H9 (cell line): ENCODE measurements around the gene CDC37. TPM values are rescaled to one million over a fixed set of nuclear protein-coding genes. Genes with fewer than 3 reads are reported as not detected.
"Not testable (repeated sequence)": the region's sequence is repeated elsewhere in the genome, so short reads cannot be mapped to it uniquely, and the experiment has no call there.

ENCODE experiments used
- DNase-seq: peaks from one replicate; pipeline ENCODE4 v3.0.0-alpha.2; 2017
- H2AFZ ChIP-seq: one replicate; pipeline ENCODE4 v1.6.1; 2013; ENCODE audit warnings: mild to moderate bottlenecking, low read length, control low read depth, moderate library complexity
- H2AK5ac ChIP-seq: 2 replicates; pipeline ENCODE4 v1.6.1; 2013; ENCODE audit warnings: low read length, control low read depth, mixed read lengths; ENCODE audit not compliant: insufficient read length
- H2BK120ac ChIP-seq: one replicate; pipeline ENCODE4 v1.6.1; 2013; ENCODE audit warnings: low read depth, mild to moderate bottlenecking, low read length, control low read depth, inconsistent platforms; ENCODE audit not compliant: poor library complexity, severe bottlenecking
- H2BK12ac ChIP-seq: 2 replicates; pipeline ENCODE4 v1.6.1; 2013; ENCODE audit warnings: low read length, control low read depth, mixed read lengths, low read depth; ENCODE audit not compliant: insufficient read length
- H2BK15ac ChIP-seq: 2 replicates; pipeline ENCODE4 v1.6.1; 2013; ENCODE audit warnings: low read depth, low read length, control low read depth
- H2BK20ac ChIP-seq: one replicate; pipeline ENCODE4 v1.6.1; 2013; ENCODE audit warnings: low read depth, mild to moderate bottlenecking, low read length, control low read depth, inconsistent platforms; ENCODE audit not compliant: poor library complexity, severe bottlenecking
- H2BK5ac ChIP-seq: 2 replicates; pipeline ENCODE4 v1.6.1; 2013; ENCODE audit warnings: low read length, control low read depth, mixed read lengths; ENCODE audit not compliant: insufficient read length
- H3K14ac ChIP-seq: 2 replicates; pipeline ENCODE4 v1.6.1; 2013; ENCODE audit warnings: low read length, control low read depth; ENCODE audit not compliant: insufficient read depth
- H3K18ac ChIP-seq: 2 replicates; pipeline ENCODE4 v1.6.1; 2013; ENCODE audit warnings: low read depth, mild to moderate bottlenecking, mixed read lengths, low read length, control low read depth; ENCODE audit not compliant: insufficient read length
- H3K23ac ChIP-seq: 2 replicates; pipeline ENCODE4 v1.6.1; 2013; ENCODE audit warnings: low read length, control low read depth, mixed read lengths, low read depth; ENCODE audit not compliant: insufficient read length
- H3K23me2 ChIP-seq: 2 replicates; pipeline ENCODE4 v1.6.1; 2013; ENCODE audit warnings: low read depth, mild to moderate bottlenecking, mixed read lengths, low read length, control low read depth; ENCODE audit not compliant: insufficient read length, poor library complexity, severe bottlenecking
- H3K27ac ChIP-seq: 2 replicates; pipeline ENCODE4 v1.5.1; 2013; ENCODE audit warnings: low read length, control low read depth, mixed read lengths, low read depth; ENCODE audit not compliant: insufficient read length
- H3K27me3 ChIP-seq: 2 replicates; pipeline ENCODE4 v1.6.1; 2013; ENCODE audit warnings: low read length, control low read depth, inconsistent platforms; ENCODE audit not compliant: insufficient read depth
- H3K4ac ChIP-seq: 2 replicates; pipeline ENCODE4 v1.6.1; 2013; ENCODE audit warnings: low read depth, mild to moderate bottlenecking, control low read depth, inconsistent platforms, low read length, moderate library complexity
- H3K4me1 ChIP-seq: 2 replicates; pipeline ENCODE4 v1.6.1; 2013; ENCODE audit warnings: low read length, control low read depth, inconsistent platforms; ENCODE audit not compliant: insufficient read depth
- H3K4me2 ChIP-seq: 2 replicates; pipeline ENCODE4 v1.6.1; 2013; ENCODE audit warnings: low read length, control low read depth, mixed read lengths; ENCODE audit not compliant: insufficient read length, insufficient read depth
- H3K56ac ChIP-seq: 2 replicates; pipeline ENCODE4 v1.6.1; 2013; ENCODE audit warnings: low read depth, mild to moderate bottlenecking, mixed read lengths, low read length, control low read depth; ENCODE audit not compliant: insufficient read length
- H3K79me1 ChIP-seq: 2 replicates; pipeline ENCODE4 v1.6.1; 2013; ENCODE audit warnings: low read depth, mild to moderate bottlenecking, moderate library complexity, low read length, control low read depth, inconsistent platforms; ENCODE audit not compliant: insufficient read depth, poor library complexity, severe bottlenecking
- H3K79me2 ChIP-seq: 2 replicates; pipeline ENCODE4 v1.6.1; 2013; ENCODE audit warnings: low read length, control low read depth, inconsistent platforms; ENCODE audit not compliant: insufficient read depth
- H3K9ac ChIP-seq: 2 replicates; pipeline ENCODE4 v1.6.1; 2013; ENCODE audit warnings: low read length, control low read depth, mixed read lengths; ENCODE audit not compliant: insufficient read length; ENCODE audit errors: extremely low read depth
- H3K9me3 ChIP-seq: one replicate; pipeline ENCODE4 v1.6.1; 2013; ENCODE audit warnings: low read depth, low read length, inconsistent platforms; ENCODE audit not compliant: control insufficient read depth
- H3T11ph ChIP-seq: one replicate; pipeline ENCODE4 v1.6.1; 2013; ENCODE audit warnings: mild to moderate bottlenecking, low read length, control low read depth, inconsistent platforms
- H4K20me1 ChIP-seq: one replicate; pipeline ENCODE4 v1.6.1; 2013; ENCODE audit not compliant: control insufficient read depth, insufficient read length, insufficient read depth
- H4K5ac ChIP-seq: 2 replicates; pipeline ENCODE4 v1.6.1; 2013; ENCODE audit warnings: low read depth, mild to moderate bottlenecking, mixed read lengths, low read length, control low read depth; ENCODE audit not compliant: insufficient read length
- H4K8ac ChIP-seq: replicated peaks from 2 replicates; pipeline ENCODE4 v1.6.1; 2013; ENCODE audit warnings: low read length, control low read depth, mixed read lengths, low read depth; ENCODE audit not compliant: insufficient read length
- H4K91ac ChIP-seq: 2 replicates; pipeline ENCODE4 v1.6.1; 2013; ENCODE audit warnings: low read depth, mild to moderate bottlenecking, moderate library complexity, mixed read lengths, low read length, control low read depth; ENCODE audit not compliant: insufficient read length
- H3K27ac Mint-ChIP-seq, 3 experiments: 2 replicates in 2 of 3; 3 replicates in 1 of 3; pipeline ENCODE4 v1.8.0; 2020 to 2021; ENCODE audit warnings: mixed read lengths in 3 of 3, mild to moderate bottlenecking in 1 of 3, moderate library complexity in 1 of 3
- H3K27me3 Mint-ChIP-seq: 2 replicates; pipeline ENCODE4 v1.8.0; 2021; ENCODE audit warnings: low read depth, mild to moderate bottlenecking, moderate library complexity, mixed read lengths
- H3K36me3 Mint-ChIP-seq, 3 experiments: 2 replicates in 2 of 3; 3 replicates in 1 of 3; pipeline ENCODE4 v1.8.0; 2020 to 2021; ENCODE audit warnings: low read depth in 3 of 3, mixed read lengths in 3 of 3; ENCODE audit not compliant: insufficient read depth in 1 of 3
- H3K4me1 Mint-ChIP-seq, 2 experiments: 2 replicates each; pipeline ENCODE4 v1.8.0; 2020; ENCODE audit warnings: mixed read lengths in 2 of 2
- H3K4me3 Mint-ChIP-seq, 2 experiments: 2 replicates in 1 of 2; 3 replicates in 1 of 2; pipeline ENCODE4 v1.8.0; 2020 to 2021; ENCODE audit warnings: mild to moderate bottlenecking in 2 of 2, mixed read lengths in 2 of 2, moderate library complexity in 1 of 2
- H3K9me3 Mint-ChIP-seq, 2 experiments: 2 replicates in 1 of 2; 3 replicates in 1 of 2; pipeline ENCODE4 v1.8.0; 2020; ENCODE audit warnings: mild to moderate bottlenecking in 2 of 2, mixed read lengths in 2 of 2, moderate library complexity in 1 of 2
- CTCF ChIP-seq: fragments of 200-600 bp; sonication (generic); conservative IDR thresholded peaks from 3 replicates; pipeline ENCODE4 v1.8.0; 2021; ENCODE audit warnings: antibody characterized with exemption, mild to moderate bottlenecking
- whole genome bisulfite sequencing: extraction: QIAGEN DNeasy Blood & Tissue Kit; methylation state at CpG from one replicate; pipeline ENCODE4 v1.1.7; 2013; ENCODE audit warnings: missing lambda C conversion rate, low lambda C conversion rate, mixed read lengths; ENCODE audit not compliant: insufficient read length; ENCODE audit errors: extremely low coverage; 5-methylcytosine and 5-hydroxymethylcytosine counted together
- total RNA-seq: library from RNA; stranded (reverse); gene quantifications from 2 replicates; pipeline ENCODE4 v1.2.1, GENCODE V29; 2021

CDC37 gene
- total RNA-seq, 1 experiment from 2014 or later, result 155 TPM

- H3K27me3 Mint-ChIP-seq, result no peaks in the 10 kb centered on the region
- Histone ChIP-seq H2BK20ac (no peak overlapping the region), H4K8ac (no peak overlapping the region), H4K20me1 (no peaks in the 10 kb centered on the region), H3K18ac (no peak overlapping the region), H3T11ph (no peak overlapping the region), H4K5ac (no peak overlapping the region), H3K79me1 (no peaks in the 10 kb centered on the region), H4K91ac (no peak overlapping the region), H3K23me2 (peaks cover 4% of the 10 kb centered on the region), H2AFZ (no peak overlapping the region), H3K4me1 (no peaks in the 10 kb centered on the region), H3K27me3 (no peaks in the 10 kb centered on the region), H3K14ac (no peak overlapping the region), H2AK5ac (no peak overlapping the region), H3K27ac (no peak overlapping the region), H3K56ac (no peak overlapping the region), H3K23ac (no peak overlapping the region), H2BK5ac (no peak overlapping the region), H2BK15ac (no peak overlapping the region), H3K9ac (no peak overlapping the region), H2BK12ac (no peak overlapping the region), H3K4me2 (no peak overlapping the region), H2BK120ac (no peak overlapping the region), H3K79me2 (no peaks in the 10 kb centered on the region), H3K9me3 (no peaks in the 10 kb centered on the region), H3K4ac (no peak overlapping the region)
- WGBS, result no CpG with 5 or more reads among the region's 9 CpGs
- H3K36me3 Mint-ChIP-seq, result no peaks in the 10 kb centered on the region; a peak in 1 of 7 replicates
- 0 out of 3 replicates have a peak, but pooled peaks have one; percentile 16 for TF ChIP-seq CTCF
- H3K9me3 Mint-ChIP-seq, result no peaks in the 10 kb centered on the region; a peak in 1 of 5 replicates
- no peak for DNase-seq
- H3K27ac Mint-ChIP-seq, result no peak overlapping the region
- peaks cover 11 to 13% of the 10 kb centered on the region in 2 experiments for H3K4me1 Mint-ChIP-seq
- H3K4me3 Mint-ChIP-seq, result no peak overlapping the region
These were observed 18.8 kb downstream of the CDC37 start for GRCh38 chr19:10384580-10384979.

- H4K20me1 ChIP-seq, H3T11ph ChIP-seq, H3K56ac ChIP-seq, H4K5ac ChIP-seq, H4K8ac ChIP-seq, H2AFZ ChIP-seq, H3K4me1 ChIP-seq, H3K79me2 ChIP-seq, H3K4me3 Mint-ChIP-seq, H3K27ac Mint-ChIP-seq, H3K36me3 Mint-ChIP-seq, H3K27ac ChIP-seq, H3K4ac ChIP-seq, H2BK5ac ChIP-seq, H3K23ac ChIP-seq, H2BK15ac ChIP-seq, H2BK120ac ChIP-seq, H3K27me3 Mint-ChIP-seq, H3K27me3 ChIP-seq, H4K91ac ChIP-seq, H3K9me3 Mint-ChIP-seq, H3K18ac ChIP-seq, H3K14ac ChIP-seq, H3K9me3 ChIP-seq, H3K9ac ChIP-seq, H3K4me2 ChIP-seq, H3K79me1 ChIP-seq, H2AK5ac ChIP-seq, H2BK12ac ChIP-seq, H2BK20ac ChIP-seq, DNase-seq, H3K23me2 ChIP-seq: not testable (repeated sequence)
- peaks cover 11 to 12% of the 10 kb centered on the region in 2 experiments for H3K4me1 Mint-ChIP-seq
- no CpG with 5 or more reads among the region's 8 CpGs for WGBS
These were observed 20.2 kb downstream of the CDC37 start for GRCh38 chr19:10383223-10383499.
